Body of pancreas (tissue), 4 donors: Measurements from ENCODE around the gene FERD3L. TPM values are rescaled to one million over a fixed set of nuclear protein-coding genes. Genes with fewer than 3 reads are reported as not detected.

Source experiments
- ATAC-seq: fragments of 150-250 bp; one replicate; pipeline ENCODE4 v1.9.1; 2016
- DNase-seq, 4 donors: peaks; one replicate each; pipeline ENCODE4 v3.0.0-alpha.2; 2019
- H3K27ac ChIP-seq, 4 donors: fragments of 200-600 bp; sonication (generic); 1 replicate in 3 of 4; 2 replicates in 1 of 4; pipeline versions ENCODE4 v1.5.1 to v1.6.1; 2016 to 2019; ENCODE audit warnings: mild to moderate bottlenecking in 1 of 4, mixed read lengths in 1 of 4, moderate library complexity in 1 of 4
- H3K27me3 ChIP-seq, 2 donors: fragments of 200-600 bp; sonication (generic); one replicate each; pipeline ENCODE4 v1.6.0; 2016; ENCODE audit warnings: mild to moderate bottlenecking in 1 of 2
- H3K36me3 ChIP-seq, 2 donors: fragments of 200-600 bp; sonication (generic); replicated peaks in 1 of 2; 2 replicates each; pipeline ENCODE4 v1.5.1; 2016; ENCODE audit warnings: low read depth in 2 of 2; ENCODE audit not compliant: insufficient read depth in 1 of 2
- H3K4me1 ChIP-seq: fragments of 200-600 bp; sonication (generic); one replicate; pipeline ENCODE4 v1.6.0; 2016
- H3K4me3 ChIP-seq, 2 donors: fragments of 200-600 bp; sonication (generic); 1 replicate in 1 of 2; 2 replicates in 1 of 2; pipeline ENCODE4 v1.5.1; 2016 to 2019
- H3K9me3 ChIP-seq, 3 donors: fragments of 200-600 bp; sonication (generic); 1 replicate in 2 of 3; 2 replicates in 1 of 3; pipeline ENCODE4 v1.5.1; 2016
- CTCF ChIP-seq, 7 experiments: fragments of 450-650 bp in 4 of 7; fragments of 200-600 bp in 3 of 7; sonication (generic) in 3 of 7; IDR thresholded peaks; one replicate each; pipeline ENCODE4 v1.5.1; 2016 to 2019; ENCODE audit warnings: antibody characterized with exemption in 7 of 7
- POLR2A ChIP-seq, 3 donors: fragments of 450-650 bp; IDR thresholded peaks; one replicate each; pipeline ENCODE4 v1.6.1; 2016; ENCODE audit warnings: antibody characterized with exemption in 3 of 3, mild to moderate bottlenecking in 2 of 3
- WGBS, 2 donors: methylation state at CpG; one replicate each; pipeline ENCODE4 v1.1.5; 2017; 5-methylcytosine and 5-hydroxymethylcytosine counted together
- intact Hi-C: fragments of 100-400 bp; cut with DNase I; formaldehyde crosslinking; loops from one replicate; pipeline ENCODE4 v1.15.1; 2023
- total RNA-seq, 2 donors: library from RNA; depleted of rRNA; stranded (reverse); fragments of >200 nt; gene quantifications; one replicate each; pipeline ENCODE4 v1.1.0, GENCODE V29; 2016

The FERD3L gene
- total RNA-seq, 2 donors from 2014 or later, result not detected

GRCh38 chr7:19175241-19175640 is 30.0 kb upstream of the FERD3L start:
- TF ChIP-seq POLR2A (IDR thresholded peaks at IDR 0.05), result no peak
- no peak for TF ChIP-seq CTCF (IDR thresholded peaks at IDR 0.05)
- H3K4me3 ChIP-seq, result no peak overlapping the region
- no peaks in the 10 kb centered on the region for H3K36me3 ChIP-seq
- H3K4me1 ChIP-seq, result no peaks in the 10 kb centered on the region
- DNase-seq, result no peak
- no peaks in the 10 kb centered on the region for H3K9me3 ChIP-seq
- intact Hi-C loops, result no loop called here
- H3K27me3 ChIP-seq, result no peaks in the 10 kb centered on the region
- 29% methylated on average over 3 of the region's 3 CpGs for WGBS, 2 donors
- ATAC-seq, result no peak
- H3K27ac ChIP-seq, result no peak overlapping the region

- no peak for DNase-seq
- Histone ChIP-seq H3K9me3 (no peaks in the 10 kb centered on the region), H3K27ac (no peak overlapping the region), H3K4me1 (no peaks in the 10 kb centered on the region), H3K27me3 (no peaks in the 10 kb centered on the region), H3K36me3 (no peaks in the 10 kb centered on the region), H3K4me3 (no peak overlapping the region)
- no peak for ATAC-seq
- whole genome bisulfite sequencing, 2 donors, result 48 to 59% methylated on average over 3 of the region's 3 CpGs
- TF ChIP-seq POLR2A (IDR thresholded peaks at IDR 0.05) (no peak), CTCF (IDR thresholded peaks at IDR 0.05) (no peak)
- intact Hi-C loops, result no loop called here
Observed at GRCh38 chr7:19161671-19162070, 16.4 kb upstream of the FERD3L start.

DNA sequence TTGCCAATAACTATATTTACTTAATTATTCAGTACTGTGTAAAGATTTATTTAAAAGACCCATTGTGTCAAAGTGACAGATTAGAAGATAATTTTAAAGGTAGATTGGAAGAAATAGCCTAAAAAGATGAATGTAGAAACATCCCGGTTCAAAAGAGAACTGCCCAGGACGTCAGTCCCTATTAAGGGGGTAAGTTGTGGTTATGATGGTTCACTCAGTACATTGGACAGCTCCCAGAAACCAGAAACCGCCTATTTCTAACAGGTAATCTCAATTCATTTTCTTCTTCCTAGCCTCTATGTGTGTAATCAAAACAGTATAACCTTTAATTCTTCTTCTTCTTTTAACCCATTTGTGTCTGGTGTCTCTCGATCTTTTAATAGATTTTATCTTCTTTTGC is 1.5 kb upstream of the FERD3L start:
- ATAC-seq (no peak), DNase-seq (no peak)
- 3 to 4% methylated on average over 4 of the region's 4 CpGs for WGBS, 2 donors
- peaks cover 8% of the 10 kb centered on the region for H3K4me1 ChIP-seq
- intact Hi-C loops, result no loop called here
- H3K4me3 ChIP-seq, result no peak overlapping the region
- no peak overlapping the region for H3K27ac ChIP-seq
- H3K36me3 ChIP-seq, result no peaks in the 10 kb centered on the region
- peaks cover 0 to 10% of the 10 kb centered on the region in 2 donors for H3K27me3 ChIP-seq
- no peaks in the 10 kb centered on the region for H3K9me3 ChIP-seq
- no peak for TF ChIP-seq POLR2A (IDR thresholded peaks at IDR 0.05)
- no peak for TF ChIP-seq CTCF (IDR thresholded peaks at IDR 0.05)

- Histone ChIP-seq H3K27ac (no peak overlapping the region), H3K4me1 (peaks cover 8% of the 10 kb centered on the region), H3K36me3 (no peaks in the 10 kb centered on the region), H3K4me3 (no peak overlapping the region), H3K9me3 (no peaks in the 10 kb centered on the region), H3K27me3 (peaks cover 0 to 10% of the 10 kb centered on the region in 2 donors)
- no peak for ATAC-seq
- TF ChIP-seq POLR2A (IDR thresholded peaks at IDR 0.05), result no peak
- TF ChIP-seq CTCF (IDR thresholded peaks at IDR 0.05), result no peak
- WGBS, 2 donors, result 2 to 3% methylated on average over 19 of the region's 19 CpGs
- intact Hi-C loops, result no loop called here
- DNase-seq, result no peak
Observed at GRCh38 chr7:19145434-19146115, 354 bp upstream of the FERD3L start.
